Measurements from ENCODE around the gene PAIP1.

Gene PAIP1

GRCh38 chr5:43565043-43565442 is 8.2 kb upstream of the PAIP1 start:
- Histone ChIP-seq H3K18ac (ENCODE audit: low read length) (no peak overlapping the region), H2BK120ac (ENCODE audit: low read depth, low read length) (no peak overlapping the region), H2AFZ (ENCODE audit: low read length) (no peak overlapping the region), H3K4ac (ENCODE audit: low read length) (no peak overlapping the region), H3K9me3 (replicated peaks in 1 of 2; ENCODE audit: control insufficient read depth in 2 of 2, insufficient read depth in 1 of 2, low read depth in 1 of 2, low read length in 2 of 2) (no peaks in the 10 kb centered on the region), H4K8ac (ENCODE audit: low read depth, low read length) (no peak overlapping the region), H3K36me3 (replicated peaks in 1 of 2; ENCODE audit: control insufficient read depth in 2 of 2, insufficient read depth in 2 of 2, low read length in 2 of 2) (no peaks in the 10 kb centered on the region), H4K91ac (ENCODE audit: low read depth, low read length, poor library complexity) (no peak overlapping the region), H3K4me2 (ENCODE audit: insufficient read depth, low read length, poor library complexity, severe bottlenecking) (no peak overlapping the region), H3K23ac (ENCODE audit: low read depth, low read length, poor library complexity) (no peak overlapping the region), H3K14ac (ENCODE audit: low read length) (no peak overlapping the region), H2AK5ac (ENCODE audit: low read depth, low read length) (no peak overlapping the region), H2BK15ac (ENCODE audit: low read length) (no peak overlapping the region), H3K4me1 (ENCODE audit: control insufficient read depth in 2 of 2, insufficient read depth in 1 of 2, low read depth in 1 of 2, low read length in 2 of 2) (no peaks in the 10 kb centered on the region), H3K79me1 (ENCODE audit: low read depth, low read length) (no peaks in the 10 kb centered on the region), H2BK5ac (ENCODE audit: low read length) (no peak overlapping the region), H3K4me3 (ENCODE audit: low read length in 2 of 2) (no peak overlapping the region), H2BK12ac (ENCODE audit: low read length) (no peak overlapping the region), H3K27ac (replicated peaks; ENCODE audit: low read length) (no peak overlapping the region), H3K9ac (ENCODE audit: low read depth, low read length, poor library complexity) (no peak overlapping the region), H3K27me3 (ENCODE audit: control insufficient read depth in 3 of 3, insufficient read depth in 3 of 3, low read depth in 1 of 3, low read length in 3 of 3) (no peaks in the 10 kb centered on the region)
- no CpG with 5 or more reads among the region's 5 CpGs for WGBS, 2 donors (ENCODE audit: extremely low coverage in 2 of 2, insufficient read length in 2 of 2, insufficient replicate concordance in 1 of 2)
- no peak for DNase-seq (ENCODE audit: low spot score)

- Histone ChIP-seq H4K8ac (ENCODE audit: low read depth, low read length) (no peak overlapping the region), H3K18ac (ENCODE audit: low read length) (no peak overlapping the region), H2BK15ac (ENCODE audit: low read length) (no peak overlapping the region), H3K27ac (replicated peaks; ENCODE audit: low read length) (no peak overlapping the region), H2AK5ac (ENCODE audit: low read depth, low read length) (no peak overlapping the region), H2BK5ac (ENCODE audit: low read length) (no peak overlapping the region), H4K91ac (ENCODE audit: low read depth, low read length, poor library complexity) (no peak overlapping the region), H2BK12ac (ENCODE audit: low read length) (no peak overlapping the region), H3K23ac (ENCODE audit: low read depth, low read length, poor library complexity) (no peak overlapping the region), H3K36me3 (replicated peaks in 1 of 2; ENCODE audit: control insufficient read depth in 2 of 2, insufficient read depth in 2 of 2, low read length in 2 of 2) (no peaks in the 10 kb centered on the region), H3K27me3 (ENCODE audit: control insufficient read depth in 3 of 3, insufficient read depth in 3 of 3, low read depth in 1 of 3, low read length in 3 of 3) (no peaks in the 10 kb centered on the region), H3K9ac (ENCODE audit: low read depth, low read length, poor library complexity) (no peak overlapping the region), H3K4me3 (ENCODE audit: low read length in 2 of 2) (no peak overlapping the region), H3K4me1 (ENCODE audit: control insufficient read depth in 2 of 2, insufficient read depth in 1 of 2, low read depth in 1 of 2, low read length in 2 of 2) (no peaks in the 10 kb centered on the region), H3K4me2 (ENCODE audit: insufficient read depth, low read length, poor library complexity, severe bottlenecking) (no peak overlapping the region), H3K14ac (ENCODE audit: low read length) (no peak overlapping the region), H2AFZ (ENCODE audit: low read length) (no peak overlapping the region), H3K79me1 (ENCODE audit: low read depth, low read length) (no peaks in the 10 kb centered on the region), H3K9me3 (replicated peaks in 1 of 2; ENCODE audit: control insufficient read depth in 2 of 2, insufficient read depth in 1 of 2, low read depth in 1 of 2, low read length in 2 of 2) (no peaks in the 10 kb centered on the region), H2BK120ac (ENCODE audit: low read depth, low read length) (no peak overlapping the region), H3K4ac (ENCODE audit: low read length) (no peak overlapping the region)
- DNase-seq (ENCODE audit: low spot score) = no peak
- no CpG with 5 or more reads among the region's 5 CpGs for WGBS, 2 donors (ENCODE audit: extremely low coverage in 2 of 2, insufficient read length in 2 of 2, insufficient replicate concordance in 1 of 2)
Observed at GRCh38 chr5:43564289-43564850, 7.5 kb upstream of the PAIP1 start.

GRCh38 chr5:43563321-43563720 is 6.4 kb upstream of the PAIP1 start:
- H3K18ac ChIP-seq (ENCODE audit: low read length) = no peak overlapping the region
- H3K14ac ChIP-seq (ENCODE audit: low read length) = no peak overlapping the region
- DNase-seq (ENCODE audit: low spot score) = no peak
- H2AFZ ChIP-seq (ENCODE audit: low read length) = no peak overlapping the region
- no peaks in the 10 kb centered on the region for H3K79me1 ChIP-seq (ENCODE audit: low read depth, low read length)
- H3K23ac ChIP-seq (ENCODE audit: low read depth, low read length, poor library complexity) = no peak overlapping the region
- no peaks in the 10 kb centered on the region for H3K9me3 ChIP-seq (replicated peaks in 1 of 2; ENCODE audit: control insufficient read depth in 2 of 2, insufficient read depth in 1 of 2, low read depth in 1 of 2, low read length in 2 of 2)
- H2BK12ac ChIP-seq (ENCODE audit: low read length) = no peak overlapping the region
- no peak overlapping the region for H2BK15ac ChIP-seq (ENCODE audit: low read length)
- no peak overlapping the region for H2AK5ac ChIP-seq (ENCODE audit: low read depth, low read length)
- H2BK5ac ChIP-seq (ENCODE audit: low read length) = no peak overlapping the region
- no peaks in the 10 kb centered on the region for H3K4me1 ChIP-seq (ENCODE audit: control insufficient read depth in 2 of 2, insufficient read depth in 1 of 2, low read depth in 1 of 2, low read length in 2 of 2)
- H3K4me2 ChIP-seq (ENCODE audit: insufficient read depth, low read length, poor library complexity, severe bottlenecking) = no peak overlapping the region
- H3K27ac ChIP-seq (replicated peaks; ENCODE audit: low read length) = no peak overlapping the region
- H3K36me3 ChIP-seq (replicated peaks in 1 of 2; ENCODE audit: control insufficient read depth in 2 of 2, insufficient read depth in 2 of 2, low read length in 2 of 2) = no peaks in the 10 kb centered on the region
- no peak overlapping the region for H3K9ac ChIP-seq (ENCODE audit: low read depth, low read length, poor library complexity)
- no CpG with 5 or more reads among the region's 3 CpGs for WGBS, 2 donors (ENCODE audit: extremely low coverage in 2 of 2, insufficient read length in 2 of 2, insufficient replicate concordance in 1 of 2)
- no peak overlapping the region for H2BK120ac ChIP-seq (ENCODE audit: low read depth, low read length)
- H3K4ac ChIP-seq (ENCODE audit: low read length) = no peak overlapping the region
- H4K8ac ChIP-seq (ENCODE audit: low read depth, low read length) = no peak overlapping the region
- no peak overlapping the region for H4K91ac ChIP-seq (ENCODE audit: low read depth, low read length, poor library complexity)
- no peak overlapping the region for H3K4me3 ChIP-seq (ENCODE audit: low read length in 2 of 2)
- no peaks in the 10 kb centered on the region for H3K27me3 ChIP-seq (ENCODE audit: control insufficient read depth in 3 of 3, insufficient read depth in 3 of 3, low read depth in 1 of 3, low read length in 3 of 3)

- no peak overlapping the region for H2AFZ ChIP-seq (ENCODE audit: low read length)
- no peak overlapping the region for H4K8ac ChIP-seq (ENCODE audit: low read depth, low read length)
- H2BK120ac ChIP-seq (ENCODE audit: low read depth, low read length) = no peak overlapping the region
- no peaks in the 10 kb centered on the region for H3K4me1 ChIP-seq (ENCODE audit: control insufficient read depth in 2 of 2, insufficient read depth in 1 of 2, low read depth in 1 of 2, low read length in 2 of 2)
- H3K79me1 ChIP-seq (ENCODE audit: low read depth, low read length) = no peaks in the 10 kb centered on the region
- no peak overlapping the region for H3K4ac ChIP-seq (ENCODE audit: low read length)
- H3K36me3 ChIP-seq (replicated peaks in 1 of 2; ENCODE audit: control insufficient read depth in 2 of 2, insufficient read depth in 2 of 2, low read length in 2 of 2) = no peaks in the 10 kb centered on the region
- H3K9ac ChIP-seq (ENCODE audit: low read depth, low read length, poor library complexity) = no peak overlapping the region
- no peaks in the 10 kb centered on the region for H3K9me3 ChIP-seq (replicated peaks in 1 of 2; ENCODE audit: control insufficient read depth in 2 of 2, insufficient read depth in 1 of 2, low read depth in 1 of 2, low read length in 2 of 2)
- H3K14ac ChIP-seq (ENCODE audit: low read length) = no peak overlapping the region
- H2BK15ac ChIP-seq (ENCODE audit: low read length) = no peak overlapping the region
- H3K23ac ChIP-seq (ENCODE audit: low read depth, low read length, poor library complexity) = no peak overlapping the region
- no peak overlapping the region for H2AK5ac ChIP-seq (ENCODE audit: low read depth, low read length)
- no peak overlapping the region for H3K27ac ChIP-seq (replicated peaks; ENCODE audit: low read length)
- H2BK5ac ChIP-seq (ENCODE audit: low read length) = no peak overlapping the region
- no peaks in the 10 kb centered on the region for H3K27me3 ChIP-seq (ENCODE audit: control insufficient read depth in 3 of 3, insufficient read depth in 3 of 3, low read depth in 1 of 3, low read length in 3 of 3)
- H2BK12ac ChIP-seq (ENCODE audit: low read length) = no peak overlapping the region
- no peak overlapping the region for H3K18ac ChIP-seq (ENCODE audit: low read length)
- H3K4me2 ChIP-seq (ENCODE audit: insufficient read depth, low read length, poor library complexity, severe bottlenecking) = no peak overlapping the region
- H4K91ac ChIP-seq (ENCODE audit: low read depth, low read length, poor library complexity) = no peak overlapping the region
- no peak overlapping the region for H3K4me3 ChIP-seq (ENCODE audit: low read length in 2 of 2)
- no peak for DNase-seq (ENCODE audit: low spot score)
Observed at GRCh38 chr5:43561356-43561755, 4.5 kb upstream of the PAIP1 start.

Data from neuronal stem cell (in vitro differentiated cells).